ENCODE data around the gene RABL2B. TPM values are rescaled to one million over a fixed set of nuclear protein-coding genes. Genes with fewer than 3 reads are reported as not detected.
"Not testable (repeated sequence)": the region's sequence is repeated elsewhere in the genome, so short reads cannot be mapped to it uniquely, and the experiment has no call there.

RABL2B gene
- total RNA-seq, 1 experiment from 2014 or later = 30.2 TPM

- H3K36me3 Mint-ChIP-seq (ENCODE audit: insufficient read depth, unreplicated experiment); H3K27me3 Mint-ChIP-seq (ENCODE audit: insufficient read depth, unreplicated experiment); H3K4me1 Mint-ChIP-seq (ENCODE audit: insufficient read depth, unreplicated experiment); H3K27ac Mint-ChIP-seq (ENCODE audit: low read depth, unreplicated experiment); POLR2A ChIA-PET; intact Hi-C loops (cut with micrococcal nuclease); DNase-seq (ENCODE audit: unreplicated experiment); BruUV-seq (replicated peaks); H3K9me3 Mint-ChIP-seq (ENCODE audit: unreplicated experiment); CTCF ChIA-PET; H3K4me3 Mint-ChIP-seq (ENCODE audit: unreplicated experiment): not testable (repeated sequence)
Observed at GRCh38 chr22:50749302-50750074, 33.9 kb downstream of the RABL2B start.

- H3K9me3 Mint-ChIP-seq (ENCODE audit: unreplicated experiment); DNase-seq (ENCODE audit: unreplicated experiment); H3K27ac Mint-ChIP-seq (ENCODE audit: low read depth, unreplicated experiment); H3K27me3 Mint-ChIP-seq (ENCODE audit: insufficient read depth, unreplicated experiment); intact Hi-C loops (cut with micrococcal nuclease); POLR2A ChIA-PET; H3K36me3 Mint-ChIP-seq (ENCODE audit: insufficient read depth, unreplicated experiment); H3K4me3 Mint-ChIP-seq (ENCODE audit: unreplicated experiment); CTCF ChIA-PET; BruUV-seq (replicated peaks); H3K4me1 Mint-ChIP-seq (ENCODE audit: insufficient read depth, unreplicated experiment): not testable (repeated sequence)
Observed at GRCh38 chr22:50748630-50749029, 34.8 kb downstream of the RABL2B start.

- intact Hi-C loops (cut with micrococcal nuclease); H3K4me3 Mint-ChIP-seq (ENCODE audit: unreplicated experiment); H3K36me3 Mint-ChIP-seq (ENCODE audit: insufficient read depth, unreplicated experiment); DNase-seq (ENCODE audit: unreplicated experiment); H3K27ac Mint-ChIP-seq (ENCODE audit: low read depth, unreplicated experiment); H3K9me3 Mint-ChIP-seq (ENCODE audit: unreplicated experiment); H3K27me3 Mint-ChIP-seq (ENCODE audit: insufficient read depth, unreplicated experiment); CTCF ChIA-PET; POLR2A ChIA-PET; H3K4me1 Mint-ChIP-seq (ENCODE audit: insufficient read depth, unreplicated experiment); BruUV-seq (replicated peaks): not testable (repeated sequence)
Observed at GRCh38 chr22:50747521-50747920, 35.9 kb downstream of the RABL2B start.

- H3K27me3 Mint-ChIP-seq (ENCODE audit: insufficient read depth, unreplicated experiment); CTCF ChIA-PET; H3K27ac Mint-ChIP-seq (ENCODE audit: low read depth, unreplicated experiment); intact Hi-C loops (cut with micrococcal nuclease); BruUV-seq (replicated peaks); H3K36me3 Mint-ChIP-seq (ENCODE audit: insufficient read depth, unreplicated experiment); H3K9me3 Mint-ChIP-seq (ENCODE audit: unreplicated experiment); POLR2A ChIA-PET; H3K4me3 Mint-ChIP-seq (ENCODE audit: unreplicated experiment); DNase-seq (ENCODE audit: unreplicated experiment); H3K4me1 Mint-ChIP-seq (ENCODE audit: insufficient read depth, unreplicated experiment): not testable (repeated sequence)
Observed at GRCh38 chr22:50744424-50744823, 39.0 kb downstream of the RABL2B start.

- intact Hi-C loops (cut with micrococcal nuclease); H3K4me3 Mint-ChIP-seq (ENCODE audit: unreplicated experiment); H3K27ac Mint-ChIP-seq (ENCODE audit: low read depth, unreplicated experiment); H3K4me1 Mint-ChIP-seq (ENCODE audit: insufficient read depth, unreplicated experiment); H3K36me3 Mint-ChIP-seq (ENCODE audit: insufficient read depth, unreplicated experiment); DNase-seq (ENCODE audit: unreplicated experiment); H3K9me3 Mint-ChIP-seq (ENCODE audit: unreplicated experiment); BruUV-seq (replicated peaks); POLR2A ChIA-PET; CTCF ChIA-PET: not testable (repeated sequence)
- H3K27me3 Mint-ChIP-seq (ENCODE audit: insufficient read depth, unreplicated experiment) = peaks cover 20% of the 10 kb centered on the region
Observed at GRCh38 chr22:50740714-50741113, 42.7 kb downstream of the RABL2B start.

- ChIA-PET POLR2A (no interaction called here), CTCF (interaction anchor here (0.5 kb wide), 1 partner anchor 597 kb away, joined by 3 read pairs; no protein-coding TSS in a partner anchor)
- no peak for TF ChIP-seq CTCF (IDR thresholded peaks at IDR 0.05; ENCODE audit: unreplicated experiment)
- no peaks in the 10 kb centered on the region for H3K4me1 Mint-ChIP-seq (ENCODE audit: insufficient read depth, unreplicated experiment)
- H3K9me3 Mint-ChIP-seq (ENCODE audit: unreplicated experiment) = no peaks in the 10 kb centered on the region
- intact Hi-C loops (cut with micrococcal nuclease) = no loop called here
- DNase-seq (ENCODE audit: unreplicated experiment) = no peak
- H3K4me3 Mint-ChIP-seq (ENCODE audit: unreplicated experiment) = no peak overlapping the region
- H3K27me3 Mint-ChIP-seq (ENCODE audit: insufficient read depth, unreplicated experiment) = peaks cover 28% of the 10 kb centered on the region
- no peak overlapping the region for H3K27ac Mint-ChIP-seq (ENCODE audit: low read depth, unreplicated experiment)
- H3K36me3 Mint-ChIP-seq (ENCODE audit: insufficient read depth, unreplicated experiment) = no peaks in the 10 kb centered on the region
- BruUV-seq (replicated peaks) = no TSS peak
Observed at GRCh38 chr22:50739894-50740293, 43.5 kb downstream of the RABL2B start.
